Ovary (tissue), 3 donors: ENCODE measurements around the gene PRPF4.

Experiments
- CTCF ChIP-seq, 3 donors: fragments of 450-650 bp in 2 of 3; fragments of 200-600 bp in 1 of 3; IDR thresholded peaks; one replicate each; pipeline versions ENCODE4 v1.5.1 to v1.8.0; 2016 to 2022; ENCODE audit warnings: antibody characterized with exemption in 3 of 3, mild to moderate bottlenecking in 1 of 3
- POLR2A ChIP-seq: fragments of 450-650 bp; IDR thresholded peaks from one replicate; pipeline ENCODE4 v1.6.1; 2017; ENCODE audit warnings: antibody characterized with exemption, mild to moderate bottlenecking, moderate library complexity
- donor health status: DM: no; HTN: no; CAD: no.

GRCh38 chr9:113258282-113258681, 17.2 kb upstream of the PRPF4 start:
- TF ChIP-seq CTCF (IDR thresholded peaks at IDR 0.05) (no peak), POLR2A (no peak)
